Measurements from ENCODE around the gene KDM5B.
A peak's percentile ranks its signal among the peaks of the same experiment; 100 is the strongest.
"Not testable (repeated sequence)": the region's sequence is repeated elsewhere in the genome, so short reads cannot be mapped to it uniquely, and the experiment has no call there.

The KDM5B gene

GRCh38 chr1:202770135-202770534 is 38.1 kb downstream of the KDM5B start:
- H3K4me1 ChIP-seq (ENCODE audit: insufficient read depth, low read length) = no peaks in the 10 kb centered on the region
- H3K9me3 ChIP-seq (ENCODE audit: low read length) = no peaks in the 10 kb centered on the region
- no peak overlapping the region for H3K9ac ChIP-seq (ENCODE audit: low read length)
- no peak overlapping the region for H3K4me3 ChIP-seq (ENCODE audit: low read depth in 1 of 2, low read length in 2 of 2)
- H3K36me3 ChIP-seq (ENCODE audit: insufficient read depth, low read length) = peaks cover 51% of the 10 kb centered on the region
- no peaks in the 10 kb centered on the region for H3K27me3 ChIP-seq (ENCODE audit: control insufficient read depth in 1 of 2, insufficient read depth in 2 of 2, low read length in 2 of 2)
- no peak overlapping the region for H3K27ac ChIP-seq (ENCODE audit: low read depth, low read length)

- Histone ChIP-seq H3K27ac (ENCODE audit: low read depth, low read length) (no peak overlapping the region), H3K4me3 (ENCODE audit: low read depth in 1 of 2, low read length in 2 of 2) (no peak overlapping the region), H3K36me3 (ENCODE audit: insufficient read depth, low read length) (peaks cover 41% of the 10 kb centered on the region), H3K9ac (ENCODE audit: low read length) (no peak overlapping the region), H3K4me1 (ENCODE audit: insufficient read depth, low read length) (peaks cover 6% of the 10 kb centered on the region), H3K9me3 (ENCODE audit: low read length) (no peaks in the 10 kb centered on the region), H3K27me3 (ENCODE audit: control insufficient read depth in 1 of 2, insufficient read depth in 2 of 2, low read length in 2 of 2) (no peaks in the 10 kb centered on the region)
These were observed 42.5 kb downstream of the KDM5B start for GRCh38 chr1:202765721-202766120.

GRCh38 chr1:202762019-202762418 is 46.2 kb downstream of the KDM5B start:
- Histone ChIP-seq H3K27me3 (ENCODE audit: control insufficient read depth in 1 of 2, insufficient read depth in 2 of 2, low read length in 2 of 2) (no peaks in the 10 kb centered on the region), H3K4me3 (ENCODE audit: low read depth in 1 of 2, low read length in 2 of 2) (no peak overlapping the region), H3K27ac (ENCODE audit: low read depth, low read length) (peak overlapping the region; percentile 17), H3K4me1 (ENCODE audit: insufficient read depth, low read length) (peaks cover 6% of the 10 kb centered on the region), H3K36me3 (ENCODE audit: insufficient read depth, low read length) (peaks cover 57% of the 10 kb centered on the region), H3K9me3 (ENCODE audit: low read length) (no peaks in the 10 kb centered on the region), H3K9ac (ENCODE audit: low read length) (no peak overlapping the region)

GRCh38 chr1:202760589-202760988 is 47.6 kb downstream of the KDM5B start:
- H3K4me1 ChIP-seq (ENCODE audit: insufficient read depth, low read length) = peaks cover 6% of the 10 kb centered on the region
- H3K27me3 ChIP-seq (ENCODE audit: control insufficient read depth in 1 of 2, insufficient read depth in 2 of 2, low read length in 2 of 2) = no peaks in the 10 kb centered on the region
- H3K4me3 ChIP-seq (ENCODE audit: low read depth in 1 of 2, low read length in 2 of 2) = no peak overlapping the region
- no peak overlapping the region for H3K9ac ChIP-seq (ENCODE audit: low read length)
- H3K9me3 ChIP-seq (ENCODE audit: low read length) = no peaks in the 10 kb centered on the region
- no peak overlapping the region for H3K27ac ChIP-seq (ENCODE audit: low read depth, low read length)
- H3K36me3 ChIP-seq (ENCODE audit: insufficient read depth, low read length) = peaks cover 57% of the 10 kb centered on the region

- H3K9ac ChIP-seq (ENCODE audit: low read length) = no peak overlapping the region
- H3K4me3 ChIP-seq (ENCODE audit: low read depth in 1 of 2, low read length in 2 of 2) = no peak overlapping the region
- H3K9me3 ChIP-seq (ENCODE audit: low read length) = no peaks in the 10 kb centered on the region
- H3K27me3 ChIP-seq (ENCODE audit: control insufficient read depth in 1 of 2, insufficient read depth in 2 of 2, low read length in 2 of 2) = no peaks in the 10 kb centered on the region
- no peak overlapping the region for H3K27ac ChIP-seq (ENCODE audit: low read depth, low read length)
- peaks cover 2% of the 10 kb centered on the region for H3K4me1 ChIP-seq (ENCODE audit: insufficient read depth, low read length)
- peaks cover 67% of the 10 kb centered on the region for H3K36me3 ChIP-seq (ENCODE audit: insufficient read depth, low read length)
These were observed 51.8 kb downstream of the KDM5B start for GRCh38 chr1:202756391-202756790.

GRCh38 chr1:202754293-202754692 is 53.9 kb downstream of the KDM5B start:
- Histone ChIP-seq H3K4me1 (ENCODE audit: insufficient read depth, low read length) (no peaks in the 10 kb centered on the region), H3K36me3 (ENCODE audit: insufficient read depth, low read length) (peaks cover 75% of the 10 kb centered on the region), H3K4me3 (ENCODE audit: low read depth in 1 of 2, low read length in 2 of 2) (no peak overlapping the region), H3K27me3 (ENCODE audit: control insufficient read depth in 1 of 2, insufficient read depth in 2 of 2, low read length in 2 of 2) (no peaks in the 10 kb centered on the region), H3K27ac (ENCODE audit: low read depth, low read length) (no peak overlapping the region), H3K9me3 (ENCODE audit: low read length) (no peaks in the 10 kb centered on the region), H3K9ac (ENCODE audit: low read length) (no peak overlapping the region)

GRCh38 chr1:202752774-202753173 is 55.4 kb downstream of the KDM5B start:
- Histone ChIP-seq H3K9ac (ENCODE audit: low read length) (no peak overlapping the region), H3K4me1 (ENCODE audit: insufficient read depth, low read length) (no peaks in the 10 kb centered on the region), H3K27me3 (ENCODE audit: control insufficient read depth in 1 of 2, insufficient read depth in 2 of 2, low read length in 2 of 2) (no peaks in the 10 kb centered on the region), H3K27ac (ENCODE audit: low read depth, low read length) (no peak overlapping the region), H3K36me3 (ENCODE audit: insufficient read depth, low read length) (peaks cover 70% of the 10 kb centered on the region), H3K9me3 (ENCODE audit: low read length) (no peaks in the 10 kb centered on the region), H3K4me3 (ENCODE audit: low read depth in 1 of 2, low read length in 2 of 2) (no peak overlapping the region)

GRCh38 chr1:202750761-202751160 is 57.5 kb downstream of the KDM5B start:
- Histone ChIP-seq H3K4me1 (ENCODE audit: insufficient read depth, low read length) (no peaks in the 10 kb centered on the region), H3K4me3 (ENCODE audit: low read depth in 1 of 2, low read length in 2 of 2) (no peak overlapping the region), H3K9me3 (ENCODE audit: low read length) (no peaks in the 10 kb centered on the region), H3K27me3 (ENCODE audit: control insufficient read depth in 1 of 2, insufficient read depth in 2 of 2, low read length in 2 of 2) (no peaks in the 10 kb centered on the region), H3K9ac (ENCODE audit: low read length) (no peak overlapping the region), H3K27ac (ENCODE audit: low read depth, low read length) (no peak overlapping the region), H3K36me3 (ENCODE audit: insufficient read depth, low read length) (peaks cover 66% of the 10 kb centered on the region)

- Histone ChIP-seq H3K9ac (ENCODE audit: low read length) (no peak overlapping the region), H3K4me3 (ENCODE audit: low read depth in 1 of 2, low read length in 2 of 2) (no peak overlapping the region), H3K4me1 (ENCODE audit: insufficient read depth, low read length) (no peaks in the 10 kb centered on the region), H3K9me3 (ENCODE audit: low read length) (no peaks in the 10 kb centered on the region), H3K27me3 (ENCODE audit: control insufficient read depth in 1 of 2, insufficient read depth in 2 of 2, low read length in 2 of 2) (no peaks in the 10 kb centered on the region), H3K36me3 (ENCODE audit: insufficient read depth, low read length) (peaks cover 66% of the 10 kb centered on the region), H3K27ac (ENCODE audit: low read depth, low read length) (no peak overlapping the region)
These were observed 58.2 kb downstream of the KDM5B start for GRCh38 chr1:202750024-202750423.

- Histone ChIP-seq H3K4me1 (ENCODE audit: insufficient read depth, low read length) (no peaks in the 10 kb centered on the region), H3K4me3 (ENCODE audit: low read depth in 1 of 2, low read length in 2 of 2) (no peak overlapping the region), H3K9ac (ENCODE audit: low read length) (no peak overlapping the region), H3K27ac (ENCODE audit: low read depth, low read length) (no peak overlapping the region), H3K36me3 (ENCODE audit: insufficient read depth, low read length) (peaks cover 65% of the 10 kb centered on the region), H3K27me3 (ENCODE audit: control insufficient read depth in 1 of 2, insufficient read depth in 2 of 2, low read length in 2 of 2) (no peaks in the 10 kb centered on the region), H3K9me3 (ENCODE audit: low read length) (no peaks in the 10 kb centered on the region)
These were observed 62.8 kb downstream of the KDM5B start for GRCh38 chr1:202745323-202745888.

GRCh38 chr1:202744770-202745169 is 63.5 kb downstream of the KDM5B start:
- H3K27ac ChIP-seq (ENCODE audit: low read depth, low read length); H3K4me1 ChIP-seq (ENCODE audit: insufficient read depth, low read length); H3K9ac ChIP-seq (ENCODE audit: low read length); H3K4me3 ChIP-seq (ENCODE audit: low read depth in 1 of 2, low read length in 2 of 2); H3K27me3 ChIP-seq (ENCODE audit: control insufficient read depth in 1 of 2, insufficient read depth in 2 of 2, low read length in 2 of 2); H3K9me3 ChIP-seq (ENCODE audit: low read length): not testable (repeated sequence)
- peaks cover 59% of the 10 kb centered on the region for H3K36me3 ChIP-seq (ENCODE audit: insufficient read depth, low read length)

- no peak overlapping the region for H3K4me3 ChIP-seq (ENCODE audit: low read depth in 1 of 2, low read length in 2 of 2)
- H3K27me3 ChIP-seq (ENCODE audit: control insufficient read depth in 1 of 2, insufficient read depth in 2 of 2, low read length in 2 of 2) = no peaks in the 10 kb centered on the region
- H3K27ac ChIP-seq (ENCODE audit: low read depth, low read length) = no peak overlapping the region
- peaks cover 65% of the 10 kb centered on the region for H3K36me3 ChIP-seq (ENCODE audit: insufficient read depth, low read length)
- H3K9me3 ChIP-seq (ENCODE audit: low read length) = no peaks in the 10 kb centered on the region
- no peaks in the 10 kb centered on the region for H3K4me1 ChIP-seq (ENCODE audit: insufficient read depth, low read length)
- H3K9ac ChIP-seq (ENCODE audit: low read length) = no peak overlapping the region
These were observed 65.7 kb downstream of the KDM5B start for GRCh38 chr1:202742496-202742895.
